HG02763 (cell line): Measurements from ENCODE around the gene GPX2.

Experiments used
- ATAC-seq: cut with Tn5 transposase; IDR thresholded peaks from one replicate; pipeline ENCODE4 v1.9.1; 2021; ENCODE audit warnings: mild to moderate bottlenecking, moderate library complexity; ENCODE audit not compliant: unreplicated experiment

The GPX2 gene

DNA sequence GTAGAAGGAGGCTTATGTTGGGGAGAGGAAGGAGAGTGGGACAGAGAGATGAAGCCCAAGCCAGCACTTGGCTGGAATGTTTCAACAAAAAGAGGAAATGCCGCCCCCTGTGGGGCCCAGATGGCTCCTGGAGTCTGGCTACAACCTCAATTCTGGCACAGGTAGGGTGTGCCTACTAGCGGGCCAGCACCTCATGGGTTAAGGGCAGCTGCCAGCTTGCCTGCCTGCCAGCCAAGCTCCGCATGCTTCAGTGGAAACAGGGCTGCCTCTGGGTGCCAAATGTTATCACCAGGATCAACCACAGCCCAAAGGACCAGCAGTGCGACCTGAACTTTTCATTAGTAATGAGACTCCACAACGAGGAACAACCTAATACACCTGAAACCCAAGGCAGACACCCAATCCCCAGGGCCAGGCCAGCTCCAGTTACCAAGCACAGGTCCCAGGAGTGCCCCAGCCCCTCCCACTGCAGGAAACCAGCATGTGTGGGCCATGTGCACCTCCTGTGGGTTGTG, 18.3 kb upstream of the GPX2 start:
- ATAC-seq = no peak

DNA sequence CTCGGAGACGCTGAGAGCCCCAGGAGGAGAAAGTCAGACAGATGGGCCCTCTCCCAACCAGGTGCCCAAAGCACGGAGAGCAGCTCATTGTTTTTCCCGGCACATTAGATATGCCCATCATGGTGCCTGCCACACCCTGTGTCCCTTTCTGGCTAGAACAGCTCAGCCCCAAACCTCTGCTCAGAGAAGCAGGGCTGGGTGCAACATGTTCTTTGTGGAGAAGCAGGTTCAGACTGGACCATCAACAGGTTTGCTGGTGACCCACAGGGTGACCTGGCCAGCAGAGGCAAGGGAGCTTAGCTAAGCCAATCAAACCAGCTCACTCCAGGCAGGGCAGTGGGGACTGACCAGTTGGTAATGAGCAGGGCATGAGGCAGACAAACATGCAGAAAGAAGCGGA, 16.2 kb upstream of the GPX2 start:
- no peak for ATAC-seq

DNA sequence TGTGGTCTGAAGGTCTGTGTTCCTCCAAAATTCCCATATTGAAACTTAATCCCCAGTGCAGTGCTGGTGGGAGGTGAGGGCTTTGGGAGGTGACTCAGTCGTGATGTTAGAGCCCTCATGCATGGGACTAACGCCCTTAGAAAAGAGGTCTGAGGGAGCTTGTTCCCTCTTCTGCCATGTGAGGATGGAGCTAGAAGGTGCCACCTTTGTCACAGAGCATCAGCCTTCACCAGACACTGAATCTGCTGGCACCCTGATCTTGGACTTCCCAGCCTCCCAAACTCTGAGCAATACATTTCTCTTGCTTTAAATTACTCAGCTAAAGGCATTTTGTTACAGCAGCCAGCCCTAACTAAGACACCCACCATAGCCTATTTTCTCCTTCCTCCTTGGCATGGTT, 15.7 kb upstream of the GPX2 start:
- ATAC-seq = no peak

DNA sequence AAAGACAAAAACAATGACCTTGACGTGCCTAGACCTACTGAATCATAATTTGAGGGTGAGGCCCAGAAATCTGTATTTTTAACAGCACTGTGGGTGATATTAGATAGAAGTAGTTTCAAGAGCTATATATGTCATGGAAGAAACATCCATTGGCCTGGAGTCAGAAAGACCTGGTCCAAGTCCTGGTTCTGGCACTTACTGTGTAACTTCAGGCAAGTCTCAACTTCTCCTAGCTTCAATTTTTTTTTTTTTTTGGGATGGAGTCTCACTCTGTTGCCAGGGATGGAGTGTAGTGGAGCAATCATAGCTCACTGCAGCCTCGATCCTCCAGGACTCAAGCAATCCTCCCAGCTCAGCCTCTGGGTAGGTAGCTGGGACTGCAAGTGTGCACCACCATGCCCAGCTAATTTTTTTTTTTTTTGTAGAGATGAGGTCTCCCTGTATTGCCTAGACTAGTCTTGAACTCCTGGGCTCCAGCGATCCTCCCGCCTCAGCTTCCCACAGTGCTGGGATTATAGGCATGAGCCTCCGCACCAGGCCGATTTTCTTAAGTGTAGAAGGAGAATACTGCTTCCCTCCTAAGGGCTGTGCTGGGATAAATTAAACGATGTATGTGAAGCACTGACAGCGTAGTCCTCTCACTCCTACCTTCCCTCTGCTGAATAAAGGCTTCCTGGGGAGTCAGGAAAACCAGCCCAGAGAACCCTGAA, 14.3 kb upstream of the GPX2 start:
- ATAC-seq = no peak

DNA sequence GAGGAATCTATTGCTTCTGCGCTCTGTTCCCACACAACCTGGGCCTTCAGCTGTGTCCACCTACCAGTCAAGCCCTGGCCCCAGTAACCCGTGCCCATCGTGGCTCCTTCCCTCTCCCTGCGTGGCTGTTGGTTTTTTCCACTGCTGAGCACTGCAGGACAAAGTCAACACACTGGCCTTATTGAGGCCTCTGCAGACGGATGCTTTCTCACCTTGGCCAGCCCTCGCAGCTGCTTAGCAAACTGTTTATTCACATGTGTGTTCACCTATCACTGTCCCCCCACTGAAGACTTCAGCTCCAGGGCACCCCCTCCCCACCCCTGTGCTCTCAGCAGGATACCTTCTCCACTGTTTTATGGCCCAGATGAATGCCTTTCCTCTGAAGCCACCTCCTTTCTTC, 12.8 kb upstream of the GPX2 start:
- no peak for ATAC-seq

DNA sequence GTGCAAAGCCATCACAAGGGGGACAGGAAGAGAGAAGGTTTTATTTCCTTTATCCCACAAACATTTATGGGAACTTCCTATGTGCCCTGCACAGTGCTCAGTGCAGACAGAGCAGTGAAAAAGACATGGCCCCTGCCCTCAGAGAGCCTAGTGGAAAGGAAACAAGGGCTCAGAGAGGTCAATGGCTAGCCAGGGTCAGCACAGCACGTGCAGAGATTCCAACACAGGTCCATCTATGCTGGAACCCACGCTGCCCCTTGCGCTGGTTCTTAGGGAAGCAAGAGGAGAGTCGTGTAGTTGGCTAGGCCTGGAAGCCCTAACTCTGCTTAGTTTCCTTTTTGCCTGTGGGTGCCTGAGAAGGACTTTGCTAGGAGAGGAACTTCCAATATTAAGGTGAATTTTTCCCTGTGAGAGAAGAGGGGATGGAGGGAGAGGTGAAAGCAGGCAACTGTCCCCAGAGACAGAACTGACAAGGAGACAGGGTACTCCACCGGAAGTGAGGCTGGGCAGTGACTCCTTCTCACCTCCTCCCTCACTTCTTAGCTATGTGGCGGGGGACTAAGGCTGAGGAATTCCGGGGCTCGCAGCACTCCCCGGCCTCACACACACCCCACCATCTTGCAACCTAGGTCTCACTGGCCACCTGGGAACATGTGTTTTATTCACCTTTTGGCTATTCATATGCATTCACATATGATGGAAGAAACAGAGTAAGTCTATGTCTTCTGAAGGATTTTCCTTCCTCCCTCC, 12.1 kb upstream of the GPX2 start:
- no peak for ATAC-seq

DNA sequence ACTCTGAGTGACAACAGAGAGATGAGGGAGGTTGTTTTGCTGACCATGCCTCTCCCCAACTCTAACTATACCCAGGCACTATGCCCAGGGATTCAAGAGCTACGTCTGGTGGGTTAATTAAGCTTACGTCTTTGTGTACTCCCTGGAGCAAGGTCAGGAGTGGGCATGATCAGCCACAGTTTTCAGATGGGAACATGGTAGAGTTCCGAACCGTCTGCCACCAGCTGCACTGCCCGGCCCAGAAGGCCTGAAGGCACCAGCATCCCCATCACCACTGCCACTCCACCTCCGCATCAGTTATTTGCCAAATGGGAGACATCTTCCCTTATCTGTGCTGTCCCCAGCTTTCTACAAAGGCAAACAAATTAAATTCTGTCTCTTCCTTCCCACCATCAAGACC, 11.1 kb upstream of the GPX2 start:
- ATAC-seq = no peak

DNA sequence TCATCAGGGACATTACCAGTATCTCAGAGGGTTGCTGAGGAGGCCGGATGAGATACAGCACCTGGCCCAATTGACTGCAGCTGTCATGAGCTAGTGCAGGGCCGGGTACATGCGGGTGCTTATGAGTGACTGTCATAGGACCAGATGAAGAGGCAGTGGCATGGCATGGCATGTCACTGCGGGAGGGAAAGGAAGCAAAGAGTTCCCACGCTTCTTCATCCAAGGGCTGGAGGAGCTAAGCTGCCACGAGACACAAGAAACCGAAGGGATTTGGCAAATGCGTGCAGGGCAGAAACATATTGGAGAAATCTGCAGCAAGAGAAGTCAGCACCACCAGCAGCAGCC, 10.7 kb upstream of the GPX2 start:
- peak; percentile 6 for ATAC-seq

DNA sequence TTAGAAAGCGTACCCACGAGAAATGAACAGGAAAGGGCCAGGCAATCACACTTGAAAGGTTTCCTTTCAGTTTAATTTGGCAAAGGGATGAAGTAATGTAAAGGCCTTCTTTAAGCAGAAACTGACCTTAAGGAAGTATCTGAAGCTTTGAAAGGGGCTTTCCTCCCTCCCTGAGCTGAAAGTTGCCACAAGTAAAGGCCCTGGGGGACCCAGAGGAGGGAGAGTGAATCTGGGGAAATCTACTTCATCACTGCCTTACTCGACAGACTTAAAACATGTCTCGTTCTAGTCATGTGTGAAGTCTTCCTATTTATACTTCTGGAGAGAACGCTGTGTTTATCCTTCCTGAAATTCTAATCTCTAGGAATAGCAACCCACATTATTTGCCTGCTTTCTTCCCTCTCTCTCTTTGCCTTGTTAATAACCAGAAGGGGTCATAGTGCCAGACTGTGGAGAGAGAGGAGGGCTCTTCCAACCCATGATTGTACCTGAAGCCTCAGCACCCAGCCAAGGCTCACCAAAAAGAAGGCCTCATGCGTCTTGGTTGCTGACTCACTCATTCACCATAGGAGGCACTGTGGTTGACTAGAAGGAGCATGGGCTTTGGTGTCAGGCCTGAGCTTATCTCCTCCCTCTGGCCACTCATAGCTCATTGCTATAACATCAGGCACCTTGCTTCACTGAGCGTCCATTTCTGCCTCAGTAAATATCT, 10.2 kb upstream of the GPX2 start:
- ATAC-seq = peak; percentile 45

DNA sequence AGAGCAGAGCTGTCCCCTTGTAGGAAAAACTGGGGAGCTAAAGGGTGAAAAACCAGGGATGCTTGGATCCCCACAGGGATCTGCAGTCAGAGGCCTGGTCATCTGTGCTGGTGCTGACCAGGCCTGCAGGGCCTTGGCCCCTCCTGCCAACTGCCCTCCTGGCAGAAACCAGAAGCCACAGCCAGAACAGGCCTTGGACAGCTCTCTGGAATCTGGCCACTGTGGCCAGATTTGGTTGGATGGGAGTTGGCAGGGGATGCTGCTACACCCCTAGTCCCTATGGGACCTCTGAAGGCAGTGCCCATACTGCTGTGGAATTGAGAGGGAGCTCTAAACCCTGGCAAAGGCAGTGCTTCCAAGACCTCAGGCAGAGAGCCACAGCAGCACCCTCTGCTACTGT, 9.2 kb upstream of the GPX2 start:
- no peak for ATAC-seq

DNA sequence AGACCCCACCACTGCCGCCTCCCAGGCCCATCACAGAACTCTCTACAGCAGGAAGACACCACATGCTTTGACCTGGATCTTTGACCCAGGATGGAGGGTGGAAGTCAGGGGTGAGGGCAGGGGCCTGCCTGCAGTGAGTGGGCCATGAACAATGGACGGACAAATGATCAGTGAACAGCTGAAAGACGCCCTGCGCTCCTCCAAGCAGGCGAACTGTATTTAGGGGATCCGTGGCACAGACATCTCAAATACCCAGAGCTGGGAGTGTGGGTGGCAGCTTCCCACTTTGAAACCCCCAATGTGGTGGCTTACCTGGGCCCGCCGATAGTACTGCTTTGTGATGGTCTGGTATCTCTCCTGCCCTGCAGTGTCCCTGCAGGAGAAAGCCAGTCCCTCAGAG, 8.7 kb upstream of the GPX2 start:
- ATAC-seq = no peak

DNA sequence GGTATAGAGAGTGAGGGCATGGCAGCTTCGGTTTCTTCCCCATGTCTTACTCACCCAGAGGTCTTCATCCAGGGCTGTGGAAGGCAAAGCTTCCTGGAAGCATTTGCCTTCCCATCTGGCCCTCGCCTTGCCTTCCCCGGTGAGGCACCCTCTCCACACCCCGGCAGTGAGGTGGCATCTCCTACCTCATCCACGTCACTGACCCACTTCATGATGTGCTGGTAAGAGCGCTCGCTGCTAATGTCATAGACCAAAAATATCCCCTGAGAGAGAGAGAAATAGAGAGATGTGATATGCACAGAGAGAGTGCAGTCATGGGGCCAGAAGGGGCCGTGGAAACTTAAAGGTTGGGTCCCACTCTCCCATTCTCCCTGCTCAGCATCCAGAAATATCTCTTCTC, 8.3 kb upstream of the GPX2 start:
- no peak for ATAC-seq

DNA sequence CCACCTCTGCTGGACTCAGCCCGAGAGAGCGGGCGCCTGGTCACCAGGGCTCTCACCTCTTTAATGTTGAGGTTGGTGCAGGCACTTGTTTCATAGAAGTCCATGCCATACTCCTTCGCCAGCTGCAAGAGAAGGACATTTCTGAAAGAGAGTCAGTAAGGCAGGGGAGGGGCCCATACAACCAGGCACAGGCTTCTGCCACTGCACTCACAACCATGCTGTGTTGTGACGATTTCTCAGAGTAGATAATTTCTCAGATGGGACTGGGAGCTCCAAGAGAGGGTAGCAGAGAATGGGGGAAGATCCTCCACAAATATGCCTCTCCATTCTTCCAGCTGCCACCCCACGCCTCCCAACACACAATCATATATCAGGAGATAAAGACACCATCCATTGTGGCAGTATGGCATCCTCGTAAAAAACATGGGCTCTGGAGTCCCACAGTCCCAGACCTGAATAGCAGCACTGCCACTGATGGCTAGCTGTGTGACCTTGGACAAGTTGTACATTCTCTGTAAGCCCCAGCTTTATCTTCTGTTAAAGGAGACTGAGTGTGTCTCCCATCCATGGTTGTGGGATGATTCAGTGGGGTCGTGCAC, 6.2 kb upstream of the GPX2 start:
- ATAC-seq = no peak

DNA sequence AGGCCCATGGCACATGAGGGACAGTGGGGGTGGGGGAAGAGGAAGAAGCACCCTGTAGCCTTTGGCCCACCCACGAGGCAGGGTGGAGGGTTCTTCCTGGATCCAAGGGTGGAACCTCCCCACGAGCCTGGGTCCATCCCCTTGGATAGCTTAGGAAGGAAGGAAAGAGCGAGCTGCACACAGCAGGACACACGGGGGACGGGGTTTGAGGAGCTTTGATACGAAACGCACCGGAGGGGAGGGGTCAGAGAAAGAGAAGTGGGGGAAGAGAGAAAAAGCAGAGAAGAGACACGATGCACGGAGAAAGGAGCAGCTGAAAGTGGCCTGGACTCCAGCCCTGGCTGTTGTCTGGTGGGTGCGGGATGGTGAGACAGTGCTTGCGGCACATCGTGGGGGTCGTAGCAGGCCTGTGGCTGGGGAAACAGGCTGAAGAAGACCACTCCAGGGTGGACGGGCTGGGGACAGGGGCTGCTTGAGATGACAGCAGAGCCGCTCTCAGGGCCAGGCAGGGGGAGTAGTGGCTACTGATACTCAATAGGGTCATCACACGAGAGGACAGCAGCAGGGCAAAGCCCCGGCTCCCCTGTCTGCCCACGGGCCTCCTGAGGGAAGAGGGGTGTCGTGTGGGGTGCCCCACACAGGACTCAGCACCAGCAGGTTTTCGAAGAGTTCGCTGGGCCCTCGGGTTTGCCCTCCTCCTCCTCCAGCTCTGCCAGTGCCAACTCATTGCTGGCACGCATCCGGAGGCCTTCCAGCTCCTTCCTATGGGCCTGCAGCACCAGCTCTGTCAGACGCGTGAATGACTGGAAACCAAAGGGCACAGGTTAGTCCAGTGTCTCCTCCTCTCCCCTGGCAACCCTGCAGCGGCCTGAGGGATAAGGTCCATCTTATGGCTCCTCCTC, 5.4 kb upstream of the GPX2 start:
- ATAC-seq = no peak

DNA sequence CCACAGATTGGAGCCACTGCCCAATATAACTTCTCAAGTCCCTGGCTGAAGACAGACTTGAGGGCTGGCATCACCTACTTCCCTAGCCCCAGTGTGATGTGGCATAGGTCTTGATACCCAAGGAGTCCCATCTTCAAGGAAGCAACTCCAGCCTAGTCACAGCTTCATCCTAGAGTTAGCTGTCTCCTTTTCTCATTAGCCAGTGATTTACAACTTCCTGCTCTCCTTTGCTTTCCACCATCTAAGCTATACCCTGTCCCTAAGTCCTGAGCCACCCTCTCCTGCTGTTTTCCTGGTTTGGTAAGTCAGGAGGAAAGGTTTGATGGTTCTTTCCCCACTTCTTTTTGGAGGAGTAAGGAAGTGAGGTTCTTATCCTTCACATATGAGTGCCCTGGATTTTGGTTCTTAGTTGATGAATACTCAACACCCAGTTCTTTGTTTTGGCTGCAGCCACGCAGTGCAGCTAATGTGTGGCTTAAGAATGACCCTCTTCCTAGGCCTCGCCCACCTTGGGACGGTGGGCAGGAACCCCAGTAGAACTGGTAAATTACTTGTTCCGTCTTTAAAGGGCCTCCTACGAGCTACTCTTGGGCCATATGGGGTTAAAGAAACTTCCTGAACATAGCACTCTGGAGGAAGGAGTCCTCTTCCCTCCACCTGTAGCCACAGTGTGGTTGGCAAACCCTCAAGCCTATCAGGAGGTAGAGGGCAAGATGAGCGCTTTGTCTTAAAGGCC, 3.9 kb upstream of the GPX2 start:
- ATAC-seq = no peak

DNA sequence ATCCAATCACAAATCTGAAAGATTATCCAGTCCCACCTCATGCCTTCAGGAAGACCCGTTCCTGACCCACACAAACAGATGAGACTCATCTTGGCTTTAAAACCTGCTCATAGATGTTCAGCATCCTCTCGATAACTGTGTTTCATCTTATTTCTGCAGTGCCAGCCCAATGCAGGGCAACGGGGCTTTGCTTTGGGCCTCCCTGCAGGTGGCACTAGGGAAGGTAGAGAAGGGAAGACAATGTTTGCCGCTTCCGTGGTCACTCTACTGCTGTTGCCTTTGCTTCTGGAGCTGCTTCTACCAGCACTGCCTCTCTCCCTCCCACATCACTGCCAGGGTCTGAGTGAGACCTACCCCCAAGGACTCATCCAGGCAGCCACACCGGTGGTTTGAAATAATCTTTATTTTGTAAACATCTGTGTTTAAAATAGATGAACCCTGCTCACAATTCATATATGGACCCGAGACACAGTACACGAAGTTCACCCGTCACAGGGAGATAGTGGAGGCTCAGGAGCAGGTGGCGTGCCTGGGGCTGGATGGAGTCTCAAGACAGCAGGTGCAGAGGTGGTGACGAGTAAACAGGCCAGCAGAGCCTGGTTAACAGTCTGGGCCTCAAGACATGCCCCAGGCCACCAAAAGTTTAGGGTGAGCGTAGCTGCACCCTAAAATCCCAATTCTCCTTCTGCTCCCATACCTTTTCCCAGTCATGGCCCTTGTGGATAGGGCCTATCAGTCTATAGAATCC, 3.1 kb upstream of the GPX2 start:
- ATAC-seq = no peak

DNA sequence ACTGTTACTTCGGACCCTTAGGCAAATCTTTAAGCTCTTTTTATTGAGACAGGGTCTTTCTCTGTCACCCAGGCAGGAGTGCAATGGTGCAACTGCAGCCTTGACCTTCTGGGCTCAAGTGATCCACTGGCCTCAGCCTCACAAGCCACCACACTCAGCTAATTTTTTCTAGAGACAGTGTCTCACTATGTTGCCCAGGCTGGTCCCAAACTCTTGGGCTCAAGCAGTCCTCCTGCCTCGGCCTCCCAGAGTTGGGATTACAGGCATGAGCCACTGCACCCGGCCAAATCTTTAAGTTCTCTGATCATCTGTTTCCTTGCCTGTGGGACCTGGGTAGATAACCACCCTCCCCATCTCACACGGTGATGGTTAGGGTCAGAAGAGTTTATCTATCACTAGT, 2.3 kb upstream of the GPX2 start:
- no peak for ATAC-seq

DNA sequence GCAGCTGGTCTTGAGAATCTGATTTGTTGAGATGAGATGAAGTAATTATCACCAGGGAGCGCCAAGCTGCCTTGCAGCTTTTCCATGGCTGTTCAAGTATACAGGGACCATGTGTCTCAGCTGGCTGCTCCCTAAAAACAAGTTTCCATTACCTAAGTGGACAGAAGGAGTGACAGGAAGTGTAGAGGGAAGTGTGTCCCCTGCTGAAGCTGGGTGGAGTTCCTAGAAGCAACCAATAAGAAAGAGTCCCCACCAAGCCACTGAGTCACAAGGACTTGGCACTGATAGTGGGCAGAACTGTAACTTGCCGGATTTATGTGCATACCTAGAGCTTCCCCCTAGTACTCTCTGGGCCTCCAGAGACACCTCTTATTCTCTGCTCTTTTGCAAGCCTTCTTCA, 1.5 kb upstream of the GPX2 start:
- no peak for ATAC-seq

DNA sequence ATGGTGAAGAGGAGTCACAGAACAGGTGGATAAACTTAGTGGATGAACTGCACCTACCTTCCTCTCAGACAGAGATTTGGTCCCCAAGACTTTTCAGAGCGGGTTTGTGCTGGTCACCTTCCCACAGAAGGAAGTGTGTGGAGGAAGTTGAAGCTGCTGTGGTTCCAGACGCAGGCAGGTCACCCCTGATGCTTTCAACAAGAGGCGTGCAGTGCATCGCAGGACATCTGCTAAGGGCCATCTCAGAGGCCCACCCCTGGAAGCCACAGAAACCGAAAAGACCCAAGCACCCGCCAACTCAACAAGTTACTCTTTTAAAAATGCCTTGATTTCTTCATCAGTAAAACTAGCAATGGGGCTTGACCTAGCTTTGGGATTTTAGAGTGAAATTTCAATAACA, 1.0 kb upstream of the GPX2 start:
- ATAC-seq = no peak
